Mesendoderm (in vitro differentiated cells): Measurements from ENCODE around the gene SPTY2D1.
"Not testable (repeated sequence)": the region's sequence is repeated elsewhere in the genome, so short reads cannot be mapped to it uniquely, and the experiment has no call there.

Experiments
- DNase-seq: peaks from one replicate; pipeline ENCODE4 v3.0.0; 2013
- H2AK5ac ChIP-seq: 2 replicates; pipeline ENCODE4 v1.6.1; 2013; ENCODE audit warnings: low read length, inconsistent platforms
- H2BK120ac ChIP-seq: 2 replicates; pipeline ENCODE4 v1.6.1; 2013; ENCODE audit warnings: low read depth, mild to moderate bottlenecking, low read length, moderate library complexity, mixed read lengths
- H2BK15ac ChIP-seq: replicated peaks from 2 replicates; pipeline ENCODE4 v1.6.1; 2013; ENCODE audit warnings: low read depth, mild to moderate bottlenecking, moderate library complexity
- H2BK5ac ChIP-seq: 2 replicates; pipeline ENCODE4 v1.6.1; 2013; ENCODE audit warnings: low read length, inconsistent platforms
- H3K18ac ChIP-seq: 2 replicates; pipeline ENCODE4 v1.6.1; 2013; ENCODE audit warnings: mild to moderate bottlenecking, low read length, mixed read lengths
- H3K23ac ChIP-seq: one replicate; pipeline ENCODE4 v1.6.1; 2013; ENCODE audit warnings: low read length
- H3K27ac ChIP-seq: 2 replicates; pipeline ENCODE4 v1.5.1; 2013; ENCODE audit warnings: low read depth, mild to moderate bottlenecking, inconsistent platforms, low read length, moderate library complexity
- H3K27me3 ChIP-seq: 2 replicates; pipeline ENCODE4 v1.6.1; 2013; ENCODE audit warnings: low read length, control low read depth, mild to moderate bottlenecking, inconsistent platforms; ENCODE audit not compliant: insufficient read depth, poor library complexity
- H3K36me3 ChIP-seq: 2 replicates; pipeline ENCODE4 v1.6.1; 2013; ENCODE audit warnings: low read length, inconsistent platforms; ENCODE audit not compliant: control insufficient read depth, insufficient read depth
- H3K4ac ChIP-seq: one replicate; pipeline ENCODE4 v1.6.1; 2013; ENCODE audit warnings: low read depth, mild to moderate bottlenecking, low read length, moderate library complexity
- H3K4me1 ChIP-seq: 2 replicates; pipeline ENCODE4 v1.6.1; 2013; ENCODE audit warnings: low read depth, low read length, inconsistent platforms; ENCODE audit not compliant: control insufficient read depth
- H3K4me2 ChIP-seq: 2 replicates; pipeline ENCODE4 v1.6.1; 2013; ENCODE audit warnings: low read length
- H3K4me3 ChIP-seq: 2 replicates; pipeline ENCODE4 v1.5.1; 2013; ENCODE audit warnings: mild to moderate bottlenecking, low read length
- H3K56ac ChIP-seq: one replicate; pipeline ENCODE4 v1.6.1; 2013; ENCODE audit warnings: low read length
- H3K79me1 ChIP-seq: 2 replicates; pipeline ENCODE4 v1.6.1; 2013; ENCODE audit warnings: low read length, inconsistent platforms
- H3K79me2 ChIP-seq: 2 replicates; pipeline ENCODE4 v1.6.1; 2013; ENCODE audit warnings: mild to moderate bottlenecking, low read length; ENCODE audit not compliant: control insufficient read depth, insufficient read depth
- H3K9ac ChIP-seq: 2 replicates; pipeline ENCODE4 v1.6.1; 2013; ENCODE audit warnings: low read length, inconsistent platforms
- H4K5ac ChIP-seq: one replicate; pipeline ENCODE4 v1.6.1; 2013; ENCODE audit warnings: low read length
- H4K8ac ChIP-seq: one replicate; pipeline ENCODE4 v1.6.1; 2013; ENCODE audit warnings: low read depth, mild to moderate bottlenecking, control low read depth, low read length, moderate library complexity
- WGBS: extraction: QIAGEN DNeasy Blood & Tissue Kit; methylation state at CpG from one replicate; pipeline ENCODE4 v1.1.7; 2013; ENCODE audit warnings: low lambda C conversion rate, missing lambda C conversion rate; ENCODE audit not compliant: insufficient coverage; ENCODE audit errors: extremely low coverage; 5-methylcytosine and 5-hydroxymethylcytosine counted together

The SPTY2D1 gene

GRCh38 chr11:18608376-18608775 lies 25.8 kb downstream of the SPTY2D1 start:
- no peaks in the 10 kb centered on the region for H3K79me2 ChIP-seq
- peaks cover 1% of the 10 kb centered on the region for H3K36me3 ChIP-seq
- no peak overlapping the region for H3K4me3 ChIP-seq
- no peak overlapping the region for H3K27ac ChIP-seq
- H3K79me1 ChIP-seq, result no peaks in the 10 kb centered on the region
- no peak overlapping the region for H2BK5ac ChIP-seq
- no peak overlapping the region for H3K4ac ChIP-seq
- no CpG with 5 or more reads among the region's 3 CpGs for WGBS
- H3K18ac ChIP-seq, result no peak overlapping the region
- no peak overlapping the region for H2AK5ac ChIP-seq
- H3K9ac ChIP-seq, result no peak overlapping the region
- H3K4me1 ChIP-seq, result no peaks in the 10 kb centered on the region
- no peak overlapping the region for H2BK120ac ChIP-seq
- H3K23ac ChIP-seq, result no peak overlapping the region
- no peak overlapping the region for H2BK15ac ChIP-seq
- H4K8ac ChIP-seq, result no peak overlapping the region
- H3K4me2 ChIP-seq, result no peak overlapping the region
- no peak overlapping the region for H4K5ac ChIP-seq
- no peaks in the 10 kb centered on the region for H3K27me3 ChIP-seq
- H3K56ac ChIP-seq, result no peak overlapping the region
- DNase-seq, result no peak

GRCh38 chr11:18600915-18601569 lies 33.1 kb downstream of the SPTY2D1 start:
- H4K8ac ChIP-seq, result no peak overlapping the region
- H3K79me1 ChIP-seq, result no peaks in the 10 kb centered on the region
- no CpG with 5 or more reads among the region's 4 CpGs for WGBS
- no peaks in the 10 kb centered on the region for H3K27me3 ChIP-seq
- H3K4me3 ChIP-seq, result no peak overlapping the region
- no peaks in the 10 kb centered on the region for H3K79me2 ChIP-seq
- no peak overlapping the region for H3K9ac ChIP-seq
- H3K56ac ChIP-seq, result no peak overlapping the region
- no peak overlapping the region for H2BK120ac ChIP-seq
- H3K4ac ChIP-seq, result no peak overlapping the region
- no peak for DNase-seq
- no peak overlapping the region for H2BK15ac ChIP-seq
- H3K27ac ChIP-seq, result no peak overlapping the region
- H4K5ac ChIP-seq, result no peak overlapping the region
- no peak overlapping the region for H2AK5ac ChIP-seq
- H3K18ac ChIP-seq, result no peak overlapping the region
- H2BK5ac ChIP-seq, result no peak overlapping the region
- H3K4me2 ChIP-seq, result no peak overlapping the region
- H3K23ac ChIP-seq, result no peak overlapping the region
- H3K4me1 ChIP-seq, result no peaks in the 10 kb centered on the region
- no peaks in the 10 kb centered on the region for H3K36me3 ChIP-seq

GRCh38 chr11:18599739-18600230 lies 34.4 kb downstream of the SPTY2D1 start, which contains the start of gene MISFA:
Gene MISFA, plus strand, starts transcription at chr11:18599789. Its CDS starts 140 bp downstream, at chr11:18599929.
- no peak for DNase-seq
- no peak within 1 kb of the TSS for H2BK15ac ChIP-seq
- no peaks in the 10 kb centered on the region for H3K27me3 ChIP-seq
- H2BK5ac ChIP-seq, result no peak within 1 kb of the TSS
- WGBS, result no CpG with 5 or more reads among the region's 7 CpGs
- no peak within 1 kb of the TSS for H3K56ac ChIP-seq
- H3K18ac ChIP-seq, result no peak within 1 kb of the TSS
- no peak within 1 kb of the TSS for H3K27ac ChIP-seq
- H3K79me2 ChIP-seq, result no peaks in the 10 kb centered on the region
- no peak within 1 kb of the TSS for H4K8ac ChIP-seq
- no peak within 1 kb of the TSS for H3K9ac ChIP-seq
- H4K5ac ChIP-seq, result no peak within 1 kb of the TSS
- H3K79me1 ChIP-seq, result no peaks in the 10 kb centered on the region
- H3K4me1 ChIP-seq, result no peaks in the 10 kb centered on the region
- H3K4me3 ChIP-seq, result no peak within 1 kb of the TSS
- no peaks in the 10 kb centered on the region for H3K36me3 ChIP-seq
- no peak within 1 kb of the TSS for H2BK120ac ChIP-seq
- H2AK5ac ChIP-seq, result no peak within 1 kb of the TSS
- H3K4me2 ChIP-seq, result no peak within 1 kb of the TSS
- H3K23ac ChIP-seq, result no peak within 1 kb of the TSS
- no peak within 1 kb of the TSS for H3K4ac ChIP-seq

DNA sequence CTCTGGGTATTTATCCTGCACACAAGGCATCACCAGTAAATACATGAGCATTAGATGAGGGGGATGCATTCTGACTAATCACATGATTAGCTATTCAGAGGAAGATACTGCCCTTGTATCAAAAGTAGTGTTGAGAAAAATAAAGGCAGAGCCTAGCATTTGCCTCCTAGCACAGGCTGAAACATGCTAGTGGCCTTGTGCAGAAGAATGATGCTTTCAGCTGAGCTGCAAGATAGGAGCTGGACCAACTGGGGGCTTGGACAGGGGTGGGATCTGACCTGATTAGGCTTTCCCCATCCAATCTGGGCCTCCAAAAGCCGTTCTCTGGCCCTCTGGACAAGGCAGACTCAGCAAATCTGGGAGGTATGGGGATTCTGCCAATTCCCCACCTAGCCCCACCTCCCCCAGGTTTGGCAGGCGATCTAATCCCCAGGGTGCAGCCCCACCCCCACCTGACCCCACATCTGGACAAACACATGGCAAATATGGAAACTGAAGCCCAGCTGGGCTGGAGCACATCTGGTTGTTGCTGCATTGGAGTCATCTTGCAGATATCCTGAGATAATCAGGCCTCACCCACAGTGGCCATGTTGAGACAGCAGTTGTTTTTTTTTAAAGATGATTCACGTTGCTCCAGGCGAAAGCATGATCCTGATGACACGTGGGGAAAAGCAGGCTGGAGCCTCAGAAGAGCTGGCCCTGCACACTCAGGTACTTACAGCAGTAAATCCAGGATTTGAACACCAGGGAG lies 39.0 kb downstream of the SPTY2D1 start:
- H3K27me3 ChIP-seq, result no peaks in the 10 kb centered on the region
- DNase-seq, result no peak
- H3K56ac ChIP-seq, result no peak overlapping the region
- no peak overlapping the region for H3K4ac ChIP-seq
- no peak overlapping the region for H2AK5ac ChIP-seq
- peaks cover 5% of the 10 kb centered on the region for H3K79me2 ChIP-seq
- H3K4me2 ChIP-seq, result no peak overlapping the region
- H3K23ac ChIP-seq, result no peak overlapping the region
- no peak overlapping the region for H2BK5ac ChIP-seq
- no peaks in the 10 kb centered on the region for H3K36me3 ChIP-seq
- no peak overlapping the region for H4K8ac ChIP-seq
- H3K9ac ChIP-seq, result no peak overlapping the region
- peaks cover 2% of the 10 kb centered on the region for H3K79me1 ChIP-seq
- H2BK120ac ChIP-seq, result no peak overlapping the region
- no peak overlapping the region for H3K4me3 ChIP-seq
- H3K18ac ChIP-seq, result no peak overlapping the region
- H3K4me1 ChIP-seq, result no peaks in the 10 kb centered on the region
- H2BK15ac ChIP-seq, result no peak overlapping the region
- WGBS, result no CpG with 5 or more reads among the region's 5 CpGs
- H3K27ac ChIP-seq, result no peak overlapping the region
- no peak overlapping the region for H4K5ac ChIP-seq

DNA sequence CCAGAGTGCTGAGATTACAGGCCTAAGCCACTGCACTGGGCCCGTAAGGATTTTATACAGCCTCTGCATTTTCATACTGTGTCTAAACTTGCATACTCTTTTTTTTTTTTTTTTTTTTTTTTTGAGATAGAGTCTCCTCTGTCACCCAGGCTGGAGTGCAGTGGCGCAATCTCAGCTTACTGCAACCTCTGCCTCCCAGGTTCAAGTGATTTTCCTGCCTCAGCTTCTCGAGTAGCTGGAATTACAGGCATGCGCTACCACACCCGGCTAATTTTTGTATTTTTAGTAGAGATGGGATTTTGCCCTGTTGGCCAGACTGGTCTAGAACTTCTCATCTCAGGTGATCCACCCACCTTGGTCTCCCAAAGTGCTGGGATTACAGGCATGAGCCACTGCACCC lies 40.1 kb downstream of the SPTY2D1 start:
- not testable (repeated sequence) for H4K8ac ChIP-seq, H3K36me3 ChIP-seq, H2BK5ac ChIP-seq, H3K4me1 ChIP-seq, H3K27ac ChIP-seq, H2BK15ac ChIP-seq, H3K27me3 ChIP-seq, H3K4me3 ChIP-seq, H3K4me2 ChIP-seq, H3K18ac ChIP-seq, H3K4ac ChIP-seq, H3K9ac ChIP-seq, H4K5ac ChIP-seq, H3K79me1 ChIP-seq, H2BK120ac ChIP-seq, DNase-seq, H3K23ac ChIP-seq, H2AK5ac ChIP-seq, H3K56ac ChIP-seq
- WGBS, result no CpG with 5 or more reads among the region's 5 CpGs
- H3K79me2 ChIP-seq, result peaks cover 14% of the 10 kb centered on the region
